ENCODE measurements around the gene MMP17. TPM values are rescaled to one million over a fixed set of nuclear protein-coding genes. Genes with fewer than 3 reads are reported as not detected.

MMP17 gene
- total and polyA plus RNA-seq, 2 donors (not counting 1 experiment from before 2014, with no cell fraction given) = 14.8 to 140 TPM

DNA sequence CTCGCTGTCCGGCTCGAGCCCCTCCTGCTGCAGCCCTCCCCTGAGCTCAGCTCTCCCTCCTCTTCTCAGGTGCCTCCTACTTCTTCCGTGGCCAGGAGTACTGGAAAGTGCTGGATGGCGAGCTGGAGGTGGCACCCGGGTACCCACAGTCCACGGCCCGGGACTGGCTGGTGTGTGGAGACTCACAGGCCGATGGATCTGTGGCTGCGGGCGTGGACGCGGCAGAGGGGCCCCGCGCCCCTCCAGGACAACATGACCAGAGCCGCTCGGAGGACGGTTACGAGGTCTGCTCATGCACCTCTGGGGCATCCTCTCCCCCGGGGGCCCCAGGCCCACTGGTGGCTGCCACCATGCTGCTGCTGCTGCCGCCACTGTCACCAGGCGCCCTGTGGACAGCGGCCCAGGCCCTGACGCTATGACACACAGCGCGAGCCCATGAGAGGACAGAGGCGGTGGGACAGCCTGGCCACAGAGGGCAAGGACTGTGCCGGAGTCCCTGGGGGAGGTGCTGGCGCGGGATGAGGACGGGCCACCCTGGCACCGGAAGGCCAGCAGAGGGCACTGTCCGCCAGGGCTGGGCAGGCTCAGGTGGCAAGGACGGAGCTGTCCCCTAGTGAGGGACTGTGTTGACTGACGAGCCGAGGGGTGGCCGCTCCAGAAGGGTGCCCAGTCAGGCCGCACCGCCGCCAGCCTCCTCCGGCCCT, 22.8 kb downstream of the MMP17 start:
- H3K36me3 ChIP-seq (replicated peaks in 1 of 2; ENCODE audit: control extremely low read depth in 1 of 2, control insufficient read depth in 1 of 2, extremely low read depth in 1 of 2, insufficient read depth in 2 of 2, low read length in 1 of 2) = peaks cover 0 to 3% of the 10 kb centered on the region in 2 experiments
- DNase-seq = no peak
- intact Hi-C loops (cut with micrococcal nuclease) = loop anchor here (1.0 kb wide), 1 partner anchor 150 kb away; no protein-coding TSS in a partner anchor
- Mint-ChIP-seq H3K4me1 (peaks cover 18% of the 10 kb centered on the region), H3K27ac (no peak overlapping the region), H3K9me3 (ENCODE audit: insufficient read depth) (no peaks in the 10 kb centered on the region), H3K4me3 (no peak overlapping the region), H3K27me3 (peaks cover under 1% of the 10 kb centered on the region)
- WGBS (ENCODE audit: insufficient coverage) = 90% methylated on average over 35 of the region's 41 CpGs
- H3K4me1 ChIP-seq (ENCODE audit: control insufficient read depth in 2 of 2, insufficient read depth in 2 of 2, low read length in 2 of 2) = peaks cover 18 to 19% of the 10 kb centered on the region in 2 donors
- peak; percentile 52 for ATAC-seq (ENCODE audit: low read depth)
- H3K4me2 ChIP-seq (replicated peaks; ENCODE audit: low read depth, low read length, poor library complexity, severe bottlenecking) = no peak overlapping the region
- ChIA-PET CTCF (interaction anchor here (0.6 to 2.2 kb wide), 8 partner anchors 96 to 237 kb away, joined by 3 to 13 read pairs (median 4); partner anchors contain the start of gene EP400), POLR2A (interaction anchor here (0.5 kb wide), 1 partner anchor 99 kb away, joined by 3 read pairs; the partner anchor contains the start of gene EP400)
- H3K4me3 ChIP-seq (ENCODE audit: control extremely low read depth in 1 of 5, extremely low read depth in 1 of 5, insufficient read depth in 1 of 5, low read depth in 2 of 5, low read length in 4 of 5) = no peak overlapping the region
- H3K79me2 ChIP-seq (ENCODE audit: control insufficient read depth, insufficient read depth, low read length) = no peaks in the 10 kb centered on the region
- no peak overlapping the region for H3K27ac ChIP-seq (ENCODE audit: low read length in 2 of 2)
- H2AFZ ChIP-seq (ENCODE audit: insufficient read depth, low read depth, low read length, poor library complexity, severe bottlenecking) = no peak overlapping the region
- H3K9ac ChIP-seq (ENCODE audit: low read length) = no peak overlapping the region
- TF ChIP-seq, protein P1, sequence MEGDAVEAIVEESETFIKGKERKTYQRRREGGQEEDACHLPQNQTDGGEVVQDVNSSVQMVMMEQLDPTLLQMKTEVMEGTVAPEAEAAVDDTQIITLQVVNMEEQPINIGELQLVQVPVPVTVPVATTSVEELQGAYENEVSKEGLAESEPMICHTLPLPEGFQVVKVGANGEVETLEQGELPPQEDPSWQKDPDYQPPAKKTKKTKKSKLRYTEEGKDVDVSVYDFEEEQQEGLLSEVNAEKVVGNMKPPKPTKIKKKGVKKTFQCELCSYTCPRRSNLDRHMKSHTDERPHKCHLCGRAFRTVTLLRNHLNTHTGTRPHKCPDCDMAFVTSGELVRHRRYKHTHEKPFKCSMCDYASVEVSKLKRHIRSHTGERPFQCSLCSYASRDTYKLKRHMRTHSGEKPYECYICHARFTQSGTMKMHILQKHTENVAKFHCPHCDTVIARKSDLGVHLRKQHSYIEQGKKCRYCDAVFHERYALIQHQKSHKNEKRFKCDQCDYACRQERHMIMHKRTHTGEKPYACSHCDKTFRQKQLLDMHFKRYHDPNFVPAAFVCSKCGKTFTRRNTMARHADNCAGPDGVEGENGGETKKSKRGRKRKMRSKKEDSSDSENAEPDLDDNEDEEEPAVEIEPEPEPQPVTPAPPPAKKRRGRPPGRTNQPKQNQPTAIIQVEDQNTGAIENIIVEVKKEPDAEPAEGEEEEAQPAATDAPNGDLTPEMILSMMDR (IDR thresholded peaks at IDR 0.05) = peak; percentile 60
- no peak for TF ChIP-seq EZH2 (IDR thresholded peaks at IDR 0.05; ENCODE audit: borderline replicate concordance, insufficient read depth, low read depth, low read length, poor library complexity, severe bottlenecking)
- H3K9me3 ChIP-seq (ENCODE audit: control extremely low read depth in 1 of 3, control insufficient read depth in 2 of 3, insufficient read depth in 1 of 3, low read length in 2 of 3) = no peaks in the 10 kb centered on the region
- H4K20me1 ChIP-seq (ENCODE audit: control insufficient read depth, insufficient read depth, low read length, poor library complexity, severe bottlenecking) = no peaks in the 10 kb centered on the region
- H3K27me3 ChIP-seq (replicated peaks in 1 of 4; ENCODE audit: control extremely low read depth in 1 of 4, control insufficient read depth in 3 of 4, insufficient read depth in 4 of 4, low read length in 3 of 4) = peaks cover 0 to 2% (median 0%) of the 10 kb centered on the region in 4 experiments
